GM12878 (cell line): ENCODE data around the gene DIO2. TPM values are rescaled to one million over a fixed set of nuclear protein-coding genes. Genes with fewer than 3 reads are reported as not detected.

Experiments
- ATAC-seq: fragments of 200-7000 bp; cut with Tn5 transposase; 3 replicates; pipeline ENCODE4 v1.9.1; 2020; ENCODE audit warnings: mild to moderate bottlenecking, moderate library complexity
- BruUV-seq: library from RNA; stranded (reverse); fragments of 400-500 nt; replicated peaks from 2 replicates; lab custom pipeline; 2021; lab: Mats Ljungman, UMichigan
- CTCF ChIA-PET: fragments of 300-600 bp; sonication (Branson Sonifier 250); formaldehyde crosslinking; extraction: SDS; loops from one replicate; lab custom pipeline; 2021; ENCODE audit warnings: inconsistent platforms; lab: Yijun Ruan, JAX
- POLR2A ChIA-PET: fragments of 350-600 bp; formaldehyde crosslinking; extraction: SDS; loops from one replicate; lab custom pipeline; 2021; ENCODE audit warnings: inconsistent platforms; lab: Charles Lee
- RAD21 ChIA-PET: fragments of 300-600 bp; sonication (Branson Sonifier 250); formaldehyde crosslinking; loops from one replicate; lab custom pipeline; 2023; ENCODE audit warnings: antibody characterized with exemption; ENCODE audit not compliant: unreplicated experiment; lab: Charles Lee
- SMC1A ChIA-PET: fragments of 300-600 bp; sonication (Branson Sonifier 250); formaldehyde crosslinking; loops from one replicate; lab custom pipeline; 2023; ENCODE audit not compliant: unreplicated experiment, uncharacterized antibody; lab: Charles Lee
- DNase-seq: peaks from one replicate; pipeline ENCODE4 v3.0.0-alpha.2; 2011; ENCODE audit warnings: low read depth, low spot score
- FAIRE-seq: peaks from 3 replicates; lab custom pipeline; 2011; peaks lifted over from hg19 to GRCh38; lab: Jason Lieb, UNC
- H2AFZ ChIP-seq: 2 replicates; pipeline ENCODE4 v1.6.0; 2011; ENCODE audit warnings: low read depth, low read length, control low read depth; ENCODE audit not compliant: control insufficient read depth
- H3K27ac ChIP-seq: 2 replicates; pipeline ENCODE4 v1.5.1; 2011; ENCODE audit warnings: control low read depth; ENCODE audit not compliant: control insufficient read depth, insufficient read depth
- H3K27me3 ChIP-seq, 2 experiments: replicated peaks in 1 of 2; 2 replicates each; pipeline versions ENCODE4 v1.6.0 to v1.6.1; 2011; ENCODE audit warnings: low read length in 1 of 2; ENCODE audit not compliant: control insufficient read depth in 2 of 2, insufficient read depth in 2 of 2
- H3K36me3 ChIP-seq, 2 experiments: 2 replicates each; pipeline ENCODE4 v1.5.1; 2011; ENCODE audit warnings: low read length in 1 of 2; ENCODE audit not compliant: control insufficient read depth in 2 of 2, insufficient read depth in 2 of 2
- H3K4me1 ChIP-seq: 2 replicates; pipeline ENCODE4 v1.6.1; 2011; ENCODE audit warnings: mild to moderate bottlenecking, low read length, moderate library complexity, mixed read lengths; ENCODE audit not compliant: control insufficient read depth, insufficient read depth
- H3K4me2 ChIP-seq: 2 replicates; pipeline ENCODE4 v1.6.0; 2011; ENCODE audit warnings: control low read depth; ENCODE audit not compliant: control insufficient read depth, insufficient read depth
- H3K4me3 ChIP-seq: fragments of 200-600 bp; sonication (generic); 2 replicates; pipeline ENCODE4 v1.5.1; 2016
- H3K79me2 ChIP-seq: 2 replicates; pipeline ENCODE4 v1.6.0; 2011; ENCODE audit warnings: low read length; ENCODE audit not compliant: control insufficient read depth, insufficient read depth
- H3K9ac ChIP-seq: 2 replicates; pipeline ENCODE4 v1.8.0; 2011; ENCODE audit warnings: low read length, control low read depth, mixed read lengths; ENCODE audit not compliant: control insufficient read depth, insufficient read depth
- H3K9me3 ChIP-seq: replicated peaks from 3 replicates; pipeline ENCODE4 v1.5.1; 2011; ENCODE audit warnings: mild to moderate bottlenecking, low read length; ENCODE audit not compliant: control insufficient read depth, insufficient read depth
- H4K20me1 ChIP-seq: 2 replicates; pipeline ENCODE4 v1.6.0; 2011; ENCODE audit not compliant: control insufficient read depth, insufficient read depth
- ATF7 ChIP-seq: fragments of 450-650 bp; IDR thresholded peaks from 2 replicates; pipeline ENCODE4 v1.6.1; 2016; ENCODE audit warnings: low read depth, mild to moderate bottlenecking
- BRCA1 ChIP-seq: IDR thresholded peaks from 2 replicates; pipeline ENCODE4 v1.6.1; 2011; ENCODE audit warnings: low read depth, low read length, improper control_type of control experiment
- CEBPB ChIP-seq, 2 experiments: fragments of 150-350 bp in 1 of 2; IDR thresholded peaks; 2 replicates each; pipeline ENCODE4 v1.6.1; 2012 to 2014; ENCODE audit warnings: low read depth in 2 of 2, low read length in 2 of 2, borderline replicate concordance in 1 of 2, inconsistent platforms in 1 of 2
- CTCF ChIP-seq, 3 experiments: IDR thresholded peaks in 2 of 3; conservative IDR thresholded peaks in 1 of 3; 2 replicates each; pipeline ENCODE4 v1.5.1; 2011; ENCODE audit warnings: low read depth in 3 of 3, low read length in 3 of 3, mild to moderate bottlenecking in 3 of 3, control low read depth in 2 of 3, moderate library complexity in 2 of 3, inconsistent platforms in 1 of 3, mixed read lengths in 1 of 3; ENCODE audit not compliant: control insufficient read depth in 2 of 3, insufficient read depth in 1 of 3; ENCODE audit errors: extremely low read depth in 1 of 3
- DPF2 ChIP-seq: fragments of 450-650 bp; IDR thresholded peaks from 2 replicates; pipeline ENCODE4 v1.6.1; 2017; ENCODE audit warnings: mild to moderate bottlenecking
- EP300 ChIP-seq, 2 experiments: fragments of 150-350 bp in 1 of 2; IDR thresholded peaks; 2 replicates each; pipeline ENCODE4 v1.6.1; 2011 to 2012; ENCODE audit warnings: low read depth in 2 of 2, low read length in 2 of 2, borderline replicate concordance in 1 of 2, improper control_type of control experiment in 1 of 2, inconsistent platforms in 1 of 2; ENCODE audit not compliant: control insufficient read depth in 1 of 2
- GATAD2B ChIP-seq: fragments of 450-650 bp; conservative IDR thresholded peaks from 2 replicates; pipeline ENCODE4 v1.6.1; 2017; ENCODE audit warnings: low read depth, mild to moderate bottlenecking, moderate library complexity
- KDM1A ChIP-seq: fragments of 200-600 bp; sonication (generic); IDR thresholded peaks from 2 replicates; pipeline ENCODE4 v1.6.1; 2016; ENCODE audit warnings: borderline replicate concordance
- NR2C1 ChIP-seq: fragments of 450-650 bp; IDR thresholded peaks from 2 replicates; pipeline ENCODE4 v1.6.1; 2017; ENCODE audit warnings: antibody characterized with exemption, mild to moderate bottlenecking, moderate library complexity
- TCF3 ChIP-seq: IDR thresholded peaks from 2 replicates; pipeline ENCODE4 v1.6.1; 2012; ENCODE audit warnings: low read depth, mild to moderate bottlenecking, low read length, borderline replicate concordance; ENCODE audit not compliant: insufficient read depth
- ZBTB4 ChIP-seq: fragments of 450-650 bp; formaldehyde crosslinking; IDR thresholded peaks from 2 replicates; pipeline ENCODE4 v1.4.0; 2022; ENCODE audit warnings: mild to moderate bottlenecking, moderate library complexity
- WGBS: methylation state at CpG from one replicate; pipeline ENCODE4 v1.1.6; 2016; ENCODE audit warnings: low lambda C conversion rate; ENCODE audit not compliant: insufficient replicate concordance, insufficient coverage; ENCODE audit errors: missing lambda C conversion rate; 5-methylcytosine and 5-hydroxymethylcytosine counted together
- in situ Hi-C: fragments of 300-500 bp; cut with MboI; formaldehyde crosslinking; loops from 9 replicates; pipeline ENCODE4 v1.14.3; 2018; ENCODE audit warnings: mixed read lengths
- intact Hi-C: fragments of 100-400 bp; cut with micrococcal nuclease; formaldehyde crosslinking; loops from one replicate; pipeline ENCODE4 v1.14.2; 2022; ENCODE audit not compliant: unreplicated experiment
- polyA plus RNA-seq, 11 experiments: library from polyadenylated mRNA; depleted of rRNA in 4 of 11; unstranded in 6 of 11; stranded (reverse) in 5 of 11; fragments of >200 nt; fragmentation: Nextera tagmentation in 4 of 11; fragmentation: Illumina TruSeq in 1 of 11; extraction: Ambion mirVana in 4 of 11; extraction: Trizol in 1 of 11; gene quantifications; 1 replicate in 1 of 11; 2 replicates in 10 of 11; pipeline versions ENCODE4 v1.2.1 to v1.2.3, GENCODE V29; 2011 to 2016; ENCODE audit warnings: inconsistent platforms in 2 of 11, missing spikeins in 2 of 11, low read depth in 1 of 11
- total RNA-seq, 4 experiments: library from RNA; depleted of rRNA in 3 of 4; stranded (reverse); fragments of >200 nt in 3 of 4; fragmentation: Illumina TruSeq in 1 of 4; extraction: Trizol in 1 of 4; gene quantifications; 2 replicates each; pipeline versions ENCODE4 v1.2.1 to v1.2.3, GENCODE V29; 2013 to 2021
- TF ChIP-seq, protein P1 (sequence below): fragments of 450-650 bp; IDR thresholded peaks from 2 replicates; pipeline ENCODE4 v1.6.1; 2016; ENCODE audit warnings: mild to moderate bottlenecking

DIO2 gene
- total and polyA plus RNA-seq, 10 of the 15 experiments (the other 5 are each of a cell fraction or from before 2014, with no cell fraction given) = not detected

- TF ChIP-seq CTCF (IDR thresholded peaks at IDR 0.05 in 2 of 3, conservative IDR thresholded peaks at IDR 0.05 in 1 of 3; ENCODE audit: control insufficient read depth in 2 of 3, extremely low read depth in 1 of 3, insufficient read depth in 1 of 3, low read depth in 3 of 3, low read length in 3 of 3) = no peak
- TF ChIP-seq BRCA1 = no peak
- no peak for TF ChIP-seq TCF3
- TF ChIP-seq CEBPB (IDR thresholded peaks at IDR 0.05; ENCODE audit: borderline replicate concordance in 1 of 2, low read depth in 2 of 2, low read length in 2 of 2) = no peak
- TF ChIP-seq GATAD2B = no peak
Observed at GRCh38 chr14:80206351-80207080, 4.8 kb downstream of the DIO2 start (continued).

DNA sequence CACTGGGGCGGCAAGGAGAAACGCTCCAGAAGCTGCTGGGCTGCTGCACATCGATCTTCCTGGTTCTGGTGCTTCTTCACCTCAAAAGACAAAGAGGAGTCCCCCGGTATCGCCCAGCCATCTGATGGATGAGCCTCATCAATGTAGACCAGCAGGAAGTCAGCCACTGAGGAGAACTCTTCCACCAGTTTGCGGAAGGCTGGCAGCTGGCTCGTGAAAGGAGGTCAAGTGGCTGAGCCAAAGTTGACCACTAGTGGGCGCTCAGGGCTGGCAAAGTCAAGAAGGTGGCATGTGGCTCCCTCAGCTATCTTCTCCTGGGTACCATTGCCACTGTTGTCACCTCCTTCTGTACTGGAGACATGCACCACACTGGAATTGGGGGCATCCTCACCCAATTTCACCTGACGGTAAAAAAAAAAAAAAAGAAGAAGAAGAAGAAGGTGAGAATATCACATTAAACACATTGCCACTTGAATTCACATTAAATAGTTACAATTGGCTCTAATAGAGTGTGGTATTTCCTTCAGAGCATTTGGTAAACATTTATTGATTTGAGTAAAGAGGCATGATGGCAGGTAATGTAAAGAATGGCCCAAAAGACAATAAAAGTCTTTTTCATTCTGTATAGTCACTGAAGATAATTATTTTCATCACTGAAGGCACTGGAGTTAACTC, 8.3 kb downstream of the DIO2 start:
- H3K9ac ChIP-seq = no peak overlapping the region
- no peaks in the 10 kb centered on the region for H3K4me1 ChIP-seq
- in situ Hi-C loops = loop anchor here (5.0 kb wide), 1 partner anchor 644 kb away; no protein-coding TSS in a partner anchor
- FAIRE-seq (no peak), ATAC-seq (peak; percentile 71), DNase-seq (no peak)
- no peaks in the 10 kb centered on the region for H3K27me3 ChIP-seq
- H4K20me1 ChIP-seq = no peaks in the 10 kb centered on the region
- SMC1A ChIA-PET = interaction anchor here (0.7 to 1.8 kb wide), 8 partner anchors 10 to 721 kb away, joined by 3 to 6 read pairs (median 4); no protein-coding TSS in a partner anchor
- intact Hi-C loops = loop anchor here (10.0 kb wide), 1 partner anchor 782 kb away; no protein-coding TSS in a partner anchor
- H3K27ac ChIP-seq = no peak overlapping the region
- no TSS peak for BruUV-seq
- H3K4me3 ChIP-seq = no peak overlapping the region
- H3K9me3 ChIP-seq = no peaks in the 10 kb centered on the region
- H2AFZ ChIP-seq = no peak overlapping the region
- POLR2A ChIA-PET = no interaction called here
- 31% methylated on average over 8 of the region's 9 CpGs for WGBS
- no peaks in the 10 kb centered on the region for H3K36me3 ChIP-seq
- RAD21 ChIA-PET = interaction anchor here (0.8 to 1.1 kb wide), 2 partner anchors 646 to 648 kb away, joined by 3 to 4 read pairs; no protein-coding TSS in a partner anchor
- CTCF ChIA-PET = interaction anchor here (0.9 to 6.3 kb wide), 12 partner anchors 8 to 784 kb away, joined by 3 to 37 read pairs (median 4); no protein-coding TSS in a partner anchor
- no peaks in the 10 kb centered on the region for H3K79me2 ChIP-seq
- no peak overlapping the region for H3K4me2 ChIP-seq
- no peak for TF ChIP-seq EP300 (IDR thresholded peaks at IDR 0.05; ENCODE audit: borderline replicate concordance in 1 of 2, control insufficient read depth in 1 of 2, low read depth in 2 of 2, low read length in 2 of 2)
- TF ChIP-seq KDM1A = no peak
- no peak for TF ChIP-seq CEBPB (IDR thresholded peaks at IDR 0.05; ENCODE audit: borderline replicate concordance in 1 of 2, low read depth in 2 of 2, low read length in 2 of 2)
- TF ChIP-seq, protein P1, sequence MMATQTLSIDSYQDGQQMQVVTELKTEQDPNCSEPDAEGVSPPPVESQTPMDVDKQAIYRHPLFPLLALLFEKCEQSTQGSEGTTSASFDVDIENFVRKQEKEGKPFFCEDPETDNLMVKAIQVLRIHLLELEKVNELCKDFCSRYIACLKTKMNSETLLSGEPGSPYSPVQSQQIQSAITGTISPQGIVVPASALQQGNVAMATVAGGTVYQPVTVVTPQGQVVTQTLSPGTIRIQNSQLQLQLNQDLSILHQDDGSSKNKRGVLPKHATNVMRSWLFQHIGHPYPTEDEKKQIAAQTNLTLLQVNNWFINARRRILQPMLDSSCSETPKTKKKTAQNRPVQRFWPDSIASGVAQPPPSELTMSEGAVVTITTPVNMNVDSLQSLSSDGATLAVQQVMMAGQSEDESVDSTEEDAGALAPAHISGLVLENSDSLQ = no peak
- TF ChIP-seq NR2C1 = no peak
- no peak for TF ChIP-seq ATF7
- no peak for TF ChIP-seq ZBTB4 (CRISPR knock-in tag)
- TF ChIP-seq DPF2 = no peak
